Liver (tissue), 9 donors: ENCODE measurements around the gene SCYGR1. TPM values are rescaled to one million over a fixed set of nuclear protein-coding genes. Genes with fewer than 3 reads are reported as not detected.

ENCODE experiments used
- DNase-seq: peaks from one replicate; pipeline ENCODE4 v3.0.0-alpha.2; 2017; ENCODE audit warnings: low spot score
- H3K27ac ChIP-seq, 2 donors: one replicate each; pipeline ENCODE4 v1.7.0; 2013; ENCODE audit warnings: inconsistent platforms in 2 of 2, low read length in 2 of 2, control low read depth in 1 of 2, low read depth in 1 of 2, mild to moderate bottlenecking in 1 of 2
- H3K27me3 ChIP-seq, 4 donors: one replicate each; pipeline versions ENCODE4 v1.6.1 to v1.7.0; 2013; ENCODE audit warnings: low read length in 3 of 4, inconsistent platforms in 1 of 4, mild to moderate bottlenecking in 1 of 4, moderate library complexity in 1 of 4; ENCODE audit not compliant: control insufficient read depth in 4 of 4, insufficient read depth in 4 of 4
- H3K36me3 ChIP-seq, 4 donors: one replicate each; pipeline versions ENCODE4 v1.6.1 to v1.7.0; 2013; ENCODE audit warnings: low read length in 3 of 4, mild to moderate bottlenecking in 3 of 4, low read depth in 1 of 4, moderate library complexity in 1 of 4; ENCODE audit not compliant: control insufficient read depth in 4 of 4, insufficient read depth in 3 of 4
- H3K4me1 ChIP-seq, 4 donors: one replicate each; pipeline versions ENCODE4 v1.6.1 to v1.7.0; 2013; ENCODE audit warnings: low read length in 3 of 4, mild to moderate bottlenecking in 3 of 4, moderate library complexity in 1 of 4; ENCODE audit not compliant: control insufficient read depth in 4 of 4, insufficient read depth in 4 of 4
- H3K4me3 ChIP-seq, 3 donors: one replicate each; pipeline versions ENCODE4 v1.6.1 to v1.7.0; 2013; ENCODE audit warnings: low read length in 3 of 3, control low read depth in 1 of 3, low read depth in 1 of 3, mild to moderate bottlenecking in 1 of 3
- H3K9ac ChIP-seq, 2 donors: one replicate each; pipeline ENCODE4 v1.7.0; 2013; ENCODE audit warnings: low read length in 2 of 2, mild to moderate bottlenecking in 2 of 2, moderate library complexity in 2 of 2, control low read depth in 1 of 2, low read depth in 1 of 2
- H3K9me3 ChIP-seq, 4 donors: one replicate each; pipeline versions ENCODE4 v1.6.1 to v1.7.0; 2013; ENCODE audit warnings: low read length in 3 of 4; ENCODE audit not compliant: control insufficient read depth in 4 of 4
- ATF3 ChIP-seq: IDR thresholded peaks from 2 replicates; pipeline ENCODE4 v1.6.1; 2016; ENCODE audit warnings: antibody characterized with exemption
- CTCF ChIP-seq: fragments of 150-350 bp; IDR thresholded peaks from 2 replicates; pipeline ENCODE4 v1.5.1; 2017; ENCODE audit warnings: improper control_type of control experiment, low read depth, low read length; ENCODE audit not compliant: missing input control
- FOXA1 ChIP-seq: IDR thresholded peaks from 2 replicates; pipeline ENCODE4 v1.6.1; 2016; ENCODE audit warnings: antibody characterized with exemption
- FOXA2 ChIP-seq: IDR thresholded peaks from 2 replicates; pipeline ENCODE4 v1.6.1; 2016; ENCODE audit warnings: antibody characterized with exemption
- GABPA ChIP-seq, 2 donors: IDR thresholded peaks in 1 of 2; conservative IDR thresholded peaks in 1 of 2; 2 replicates each; pipeline ENCODE4 v1.6.1; 2016; ENCODE audit warnings: antibody characterized with exemption in 2 of 2, mild to moderate bottlenecking in 1 of 2, moderate library complexity in 1 of 2
- HNF4A ChIP-seq, 2 donors: conservative IDR thresholded peaks; 2 replicates each; pipeline ENCODE4 v1.6.1; 2016; ENCODE audit warnings: antibody characterized with exemption in 2 of 2, mild to moderate bottlenecking in 2 of 2
- HNF4G ChIP-seq: IDR thresholded peaks from 2 replicates; pipeline ENCODE4 v1.6.1; 2016; ENCODE audit warnings: antibody characterized with exemption
- JUND ChIP-seq, 2 donors: IDR thresholded peaks; 2 replicates each; pipeline ENCODE4 v1.6.1; 2016; ENCODE audit warnings: antibody characterized with exemption in 2 of 2
- MAX ChIP-seq: IDR thresholded peaks from 2 replicates; pipeline ENCODE4 v1.6.1; 2016; ENCODE audit warnings: antibody characterized with exemption
- NR2F2 ChIP-seq: IDR thresholded peaks from 2 replicates; pipeline ENCODE4 v1.6.1; 2016; ENCODE audit warnings: antibody characterized with exemption
- RAD21 ChIP-seq, 2 donors: IDR thresholded peaks; 2 replicates each; pipeline ENCODE4 v1.6.1; 2016; ENCODE audit warnings: antibody characterized with exemption in 2 of 2, mild to moderate bottlenecking in 2 of 2
- REST ChIP-seq: IDR thresholded peaks from 2 replicates; pipeline ENCODE4 v1.6.1; 2016; ENCODE audit warnings: antibody characterized with exemption, mild to moderate bottlenecking
- RXRA ChIP-seq, 2 donors: IDR thresholded peaks; 2 replicates each; pipeline ENCODE4 v1.6.1; 2017 to 2018; ENCODE audit warnings: antibody characterized with exemption in 2 of 2, mild to moderate bottlenecking in 1 of 2
- SP1 ChIP-seq: IDR thresholded peaks from 2 replicates; pipeline ENCODE4 v1.6.1; 2018; ENCODE audit warnings: antibody characterized with exemption, mild to moderate bottlenecking
- TAF1 ChIP-seq: conservative IDR thresholded peaks from 2 replicates; pipeline ENCODE4 v1.6.1; 2016; ENCODE audit warnings: antibody characterized with exemption, mild to moderate bottlenecking
- YY1 ChIP-seq: IDR thresholded peaks from 2 replicates; pipeline ENCODE4 v1.6.1; 2016; ENCODE audit warnings: antibody characterized with exemption, mild to moderate bottlenecking
- ZBTB33 ChIP-seq: IDR thresholded peaks from 2 replicates; pipeline ENCODE4 v1.6.1; 2016; ENCODE audit warnings: antibody characterized with exemption
- WGBS: extraction: QIAGEN DNeasy Blood & Tissue Kit; methylation state at CpG from one replicate; pipeline ENCODE4 v1.1.7; 2013; 5-methylcytosine and 5-hydroxymethylcytosine counted together
- polyA plus RNA-seq, 2 donors: library from polyadenylated mRNA; stranded (reverse) in 1 of 2; unstranded in 1 of 2; fragments of 200-250 nt in 1 of 2; fragments of >200 nt in 1 of 2; fragmentation: Nextera tagmentation in 1 of 2; extraction: Ambion mirVana in 1 of 2; gene quantifications; one replicate each; pipeline versions ENCODE4 v1.2.1 to v1.2.3, GENCODE V29; 2013 to 2015
- total RNA-seq, 2 donors: library from RNA; depleted of rRNA; stranded (reverse); fragments of >200 nt; gene quantifications; one replicate each; pipeline ENCODE4 v1.2.3, GENCODE V29; 2014
- donor health status: healthy.
- donor health status: healthy.
- donor health status: healthy.
- donor health status: healthy.
- donor health status: healthy.

SCYGR1 gene
- total and polyA plus RNA-seq, 4 donors = not detected

- no peak for TF ChIP-seq NR2F2
- TF ChIP-seq ATF3 = no peak
- TF ChIP-seq GABPA (IDR thresholded peaks at IDR 0.05 in 1 of 2, conservative IDR thresholded peaks at IDR 0.05 in 1 of 2) = no peak
- no peak for TF ChIP-seq SP1
- no peak for TF ChIP-seq FOXA1
- no peak for TF ChIP-seq REST
- TF ChIP-seq YY1 = no peak
- no peak for TF ChIP-seq RAD21 (IDR thresholded peaks at IDR 0.05)
- TF ChIP-seq MAX = no peak
- TF ChIP-seq HNF4G = no peak
- no peak for TF ChIP-seq JUND (IDR thresholded peaks at IDR 0.05)
- TF ChIP-seq ZBTB33 = no peak
- TF ChIP-seq TAF1 = no peak
- TF ChIP-seq FOXA2 = no peak
- Histone ChIP-seq H3K9me3 (no peaks in the 10 kb centered on the region), H3K4me1 (peaks cover 0 to 4% (median 2%) of the 10 kb centered on the region in 4 donors), H3K27ac (no peak overlapping the region), H3K27me3 (no peaks in the 10 kb centered on the region), H3K4me3 (no peak overlapping the region), H3K9ac (no peak overlapping the region), H3K36me3 (no peaks in the 10 kb centered on the region)
- 81% methylated on average over 4 of the region's 4 CpGs for WGBS
- DNase-seq = no peak
These were observed 9.8 kb upstream of the SCYGR1 start for GRCh38 chr2:227397562-227397961.

GRCh38 chr2:227395556-227395955, 7.8 kb upstream of the SCYGR1 start:
- no peak for DNase-seq
- Histone ChIP-seq H3K9me3 (no peaks in the 10 kb centered on the region), H3K9ac (no peak overlapping the region), H3K36me3 (no peaks in the 10 kb centered on the region), H3K27me3 (no peaks in the 10 kb centered on the region), H3K4me1 (peaks cover 0 to 4% (median 2%) of the 10 kb centered on the region in 4 donors), H3K4me3 (no peak overlapping the region), H3K27ac (no peak overlapping the region)
- WGBS = 78% methylated on average over 1 of the region's 1 CpG
- TF ChIP-seq FOXA1 (no peak), REST (no peak), ATF3 (no peak), HNF4G (no peak), TAF1 (no peak), RXRA (IDR thresholded peaks at IDR 0.05) (no peak), CTCF (no peak), RAD21 (IDR thresholded peaks at IDR 0.05) (no peak), NR2F2 (no peak), FOXA2 (no peak), GABPA (IDR thresholded peaks at IDR 0.05 in 1 of 2, conservative IDR thresholded peaks at IDR 0.05 in 1 of 2) (no peak), JUND (IDR thresholded peaks at IDR 0.05) (no peak), MAX (no peak), HNF4A (conservative IDR thresholded peaks at IDR 0.05) (no peak)
